GM12878 (cell line): ENCODE results near the gene CLIC6. TPM values are rescaled to one million over a fixed set of nuclear protein-coding genes. Genes with fewer than 3 reads are reported as not detected.
A peak's percentile ranks its signal among the peaks of the same experiment; 100 is the strongest.

ENCODE experiments used
- BMI1 ChIP-seq: fragments of 450-650 bp; IDR thresholded peaks from 2 replicates; pipeline ENCODE4 v1.6.1; 2016; ENCODE audit warnings: mild to moderate bottlenecking, moderate library complexity, borderline replicate concordance
- CBX5 ChIP-seq: sonication (generic); IDR thresholded peaks from 2 replicates; pipeline ENCODE4 v1.6.1; 2016; ENCODE audit warnings: low read depth, moderate library complexity, mild to moderate bottlenecking, inconsistent platforms
- E4F1 ChIP-seq: fragments of 450-650 bp; IDR thresholded peaks from 2 replicates; pipeline ENCODE4 v1.6.1; 2018; ENCODE audit warnings: borderline replicate concordance, mild to moderate bottlenecking; ENCODE audit not compliant: partially characterized antibody
- GATAD2B ChIP-seq: fragments of 450-650 bp; conservative IDR thresholded peaks from 2 replicates; pipeline ENCODE4 v1.6.1; 2017; ENCODE audit warnings: low read depth, mild to moderate bottlenecking, moderate library complexity
- IKZF1 ChIP-seq: fragments of 450-650 bp; conservative IDR thresholded peaks from 2 replicates; pipeline ENCODE4 v1.6.1; 2017; ENCODE audit warnings: antibody characterized with exemption, mild to moderate bottlenecking
- IKZF2 ChIP-seq, 2 experiments: fragments of 450-650 bp; IDR thresholded peaks; 2 replicates each; pipeline ENCODE4 v1.6.1; 2017; ENCODE audit warnings: mild to moderate bottlenecking in 2 of 2, moderate library complexity in 2 of 2
- IRF4 ChIP-seq: IDR thresholded peaks from 2 replicates; pipeline ENCODE4 v1.6.1; 2011; ENCODE audit warnings: low read depth, low read length
- LARP7 ChIP-seq: fragments of 450-650 bp; IDR thresholded peaks from 2 replicates; pipeline ENCODE4 v1.6.1; 2017; ENCODE audit warnings: mild to moderate bottlenecking
- MTA2 ChIP-seq: fragments of 450-650 bp; IDR thresholded peaks from 2 replicates; pipeline ENCODE4 v1.6.1; 2016; ENCODE audit warnings: low read depth, mild to moderate bottlenecking, moderate library complexity
- MTA3 ChIP-seq: IDR thresholded peaks from 2 replicates; pipeline ENCODE4 v1.6.1; 2012; ENCODE audit warnings: low read length, inconsistent platforms, borderline replicate concordance
- MYC ChIP-seq: IDR thresholded peaks from 2 replicates; pipeline ENCODE4 v1.6.1; 2011; ENCODE audit warnings: mild to moderate bottlenecking, low read length, moderate library complexity, inconsistent platforms; ENCODE audit not compliant: insufficient read depth, insufficient replicate concordance, insufficient read length, severe bottlenecking
- SMAD1 ChIP-seq: fragments of 450-650 bp; IDR thresholded peaks from 2 replicates; pipeline ENCODE4 v1.6.1; 2018; ENCODE audit warnings: mild to moderate bottlenecking, low read depth; ENCODE audit not compliant: partially characterized antibody
- SUPT20H ChIP-seq: IDR thresholded peaks from 2 replicates; pipeline ENCODE4 v1.6.1; 2011; ENCODE audit warnings: low read depth, mild to moderate bottlenecking, low read length, moderate library complexity, borderline replicate concordance; ENCODE audit not compliant: control insufficient read depth
- TARDBP ChIP-seq: IDR thresholded peaks from 2 replicates; pipeline ENCODE4 v1.6.1; 2016; ENCODE audit warnings: borderline replicate concordance
- polyA plus RNA-seq, 11 experiments: library from polyadenylated mRNA; depleted of rRNA in 4 of 11; unstranded in 6 of 11; stranded (reverse) in 5 of 11; fragments of >200 nt; fragmentation: Nextera tagmentation in 4 of 11; fragmentation: Illumina TruSeq in 1 of 11; extraction: Ambion mirVana in 4 of 11; extraction: Trizol in 1 of 11; gene quantifications; 1 replicate in 1 of 11; 2 replicates in 10 of 11; pipeline versions ENCODE4 v1.2.1 to v1.2.3, GENCODE V29; 2011 to 2016; ENCODE audit warnings: inconsistent platforms in 2 of 11, missing spikeins in 2 of 11, low read depth in 1 of 11
- total RNA-seq, 4 experiments: library from RNA; depleted of rRNA in 3 of 4; stranded (reverse); fragments of >200 nt in 3 of 4; fragmentation: Illumina TruSeq in 1 of 4; extraction: Trizol in 1 of 4; gene quantifications; 2 replicates each; pipeline versions ENCODE4 v1.2.1 to v1.2.3, GENCODE V29; 2013 to 2021
- TF ChIP-seq, protein P1 (sequence below): fragments of 450-650 bp; formaldehyde crosslinking; IDR thresholded peaks from 2 replicates; pipeline ENCODE4 v1.5.0; 2022; ENCODE audit warnings: mild to moderate bottlenecking, missing genetic modification characterization
- TF ChIP-seq, protein P2 (sequence below): fragments of 450-650 bp; formaldehyde crosslinking; IDR thresholded peaks from 2 replicates; pipeline ENCODE4 v1.4.0; 2022; ENCODE audit warnings: mild to moderate bottlenecking, moderate library complexity
- TF ChIP-seq, protein P3 (sequence below): fragments of 450-650 bp; IDR thresholded peaks from 2 replicates; pipeline ENCODE4 v1.6.1; 2018; ENCODE audit warnings: mild to moderate bottlenecking, low read depth, moderate library complexity; ENCODE audit not compliant: partially characterized antibody

CLIC6 gene
- total and polyA plus RNA-seq, 10 of the 15 experiments (the other 5 are each of a cell fraction or from before 2014, with no cell fraction given), result 5.7 to 34.1 (median 11.2) TPM

DNA sequence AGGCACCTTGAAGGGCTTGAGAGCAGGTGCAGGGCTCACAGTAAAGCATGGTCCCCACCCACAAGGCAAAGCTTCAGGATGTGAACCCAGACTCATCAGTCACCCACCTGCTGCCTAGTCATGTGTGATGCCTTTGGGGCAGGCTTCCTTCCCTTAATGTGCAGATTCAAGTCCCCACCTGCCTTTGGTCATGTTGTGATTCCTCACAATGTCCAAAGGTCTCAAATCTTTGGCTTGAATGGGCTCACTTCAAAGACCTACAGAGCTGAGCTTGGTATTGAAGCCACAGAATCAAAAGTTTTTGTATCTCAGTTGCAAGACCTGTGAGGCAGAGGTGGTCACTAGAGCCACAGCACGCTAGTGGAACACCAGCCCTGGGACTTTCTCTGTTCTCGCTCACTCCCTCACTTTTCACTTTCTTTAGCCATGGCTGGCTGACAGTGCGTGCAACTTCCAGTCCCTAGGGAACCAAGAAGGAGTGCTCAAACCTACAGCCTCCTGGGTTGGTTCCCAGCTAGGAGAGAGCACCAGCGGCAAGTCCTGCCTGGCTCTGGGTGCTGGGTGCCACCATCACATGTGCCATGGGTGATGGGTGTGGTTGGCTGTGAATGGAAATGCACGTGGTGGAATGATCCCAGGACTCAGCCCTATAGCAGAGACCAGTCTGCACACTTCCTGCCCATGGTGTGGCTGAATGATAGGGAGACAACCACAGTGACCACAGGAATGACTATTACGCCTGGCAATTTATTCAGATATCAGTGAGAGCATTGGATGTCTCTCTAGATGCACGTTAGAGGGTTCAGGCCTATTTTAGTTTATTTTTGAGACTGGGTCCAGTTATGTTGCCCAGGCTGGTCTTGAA is 26.4 kb upstream of the CLIC6 start (continued):
- TF ChIP-seq IKZF2 (IDR thresholded peaks at IDR 0.05) (peak; percentile 83 to 87; a peak in 3 of 4 replicates), MTA3 (no peak), MYC (no peak), CBX5 (no peak), E4F1 (no peak), GATAD2B (peak; percentile 81; the same call in 1 of the 2 replicates), IRF4 (0 out of 2 replicates have a peak, but pooled peaks have one; percentile 26), SMAD1 (no peak), SUPT20H (no peak), LARP7 (no peak), IKZF1 (peak; percentile 85), TARDBP (no peak), BMI1 (no peak), MTA2 (peak; percentile 81)
- TF ChIP-seq, protein P1, sequence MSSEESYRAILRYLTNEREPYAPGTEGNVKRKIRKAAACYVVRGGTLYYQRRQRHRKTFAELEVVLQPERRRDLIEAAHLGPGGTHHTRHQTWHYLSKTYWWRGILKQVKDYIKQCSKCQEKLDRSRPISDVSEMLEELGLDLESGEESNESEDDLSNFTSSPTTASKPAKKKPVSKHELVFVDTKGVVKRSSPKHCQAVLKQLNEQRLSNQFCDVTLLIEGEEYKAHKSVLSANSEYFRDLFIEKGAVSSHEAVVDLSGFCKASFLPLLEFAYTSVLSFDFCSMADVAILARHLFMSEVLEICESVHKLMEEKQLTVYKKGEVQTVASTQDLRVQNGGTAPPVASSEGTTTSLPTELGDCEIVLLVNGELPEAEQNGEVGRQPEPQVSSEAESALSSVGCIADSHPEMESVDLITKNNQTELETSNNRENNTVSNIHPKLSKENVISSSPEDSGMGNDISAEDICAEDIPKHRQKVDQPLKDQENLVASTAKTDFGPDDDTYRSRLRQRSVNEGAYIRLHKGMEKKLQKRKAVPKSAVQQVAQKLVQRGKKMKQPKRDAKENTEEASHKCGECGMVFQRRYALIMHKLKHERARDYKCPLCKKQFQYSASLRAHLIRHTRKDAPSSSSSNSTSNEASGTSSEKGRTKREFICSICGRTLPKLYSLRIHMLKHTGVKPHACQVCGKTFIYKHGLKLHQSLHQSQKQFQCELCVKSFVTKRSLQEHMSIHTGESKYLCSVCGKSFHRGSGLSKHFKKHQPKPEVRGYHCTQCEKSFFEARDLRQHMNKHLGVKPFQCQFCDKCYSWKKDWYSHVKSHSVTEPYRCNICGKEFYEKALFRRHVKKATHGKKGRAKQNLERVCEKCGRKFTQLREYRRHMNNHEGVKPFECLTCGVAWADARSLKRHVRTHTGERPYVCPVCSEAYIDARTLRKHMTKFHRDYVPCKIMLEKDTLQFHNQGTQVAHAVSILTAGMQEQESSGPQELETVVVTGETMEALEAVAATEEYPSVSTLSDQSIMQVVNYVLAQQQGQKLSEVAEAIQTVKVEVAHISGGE (CRISPR knock-in tag), result no peak
- TF ChIP-seq, protein P2, sequence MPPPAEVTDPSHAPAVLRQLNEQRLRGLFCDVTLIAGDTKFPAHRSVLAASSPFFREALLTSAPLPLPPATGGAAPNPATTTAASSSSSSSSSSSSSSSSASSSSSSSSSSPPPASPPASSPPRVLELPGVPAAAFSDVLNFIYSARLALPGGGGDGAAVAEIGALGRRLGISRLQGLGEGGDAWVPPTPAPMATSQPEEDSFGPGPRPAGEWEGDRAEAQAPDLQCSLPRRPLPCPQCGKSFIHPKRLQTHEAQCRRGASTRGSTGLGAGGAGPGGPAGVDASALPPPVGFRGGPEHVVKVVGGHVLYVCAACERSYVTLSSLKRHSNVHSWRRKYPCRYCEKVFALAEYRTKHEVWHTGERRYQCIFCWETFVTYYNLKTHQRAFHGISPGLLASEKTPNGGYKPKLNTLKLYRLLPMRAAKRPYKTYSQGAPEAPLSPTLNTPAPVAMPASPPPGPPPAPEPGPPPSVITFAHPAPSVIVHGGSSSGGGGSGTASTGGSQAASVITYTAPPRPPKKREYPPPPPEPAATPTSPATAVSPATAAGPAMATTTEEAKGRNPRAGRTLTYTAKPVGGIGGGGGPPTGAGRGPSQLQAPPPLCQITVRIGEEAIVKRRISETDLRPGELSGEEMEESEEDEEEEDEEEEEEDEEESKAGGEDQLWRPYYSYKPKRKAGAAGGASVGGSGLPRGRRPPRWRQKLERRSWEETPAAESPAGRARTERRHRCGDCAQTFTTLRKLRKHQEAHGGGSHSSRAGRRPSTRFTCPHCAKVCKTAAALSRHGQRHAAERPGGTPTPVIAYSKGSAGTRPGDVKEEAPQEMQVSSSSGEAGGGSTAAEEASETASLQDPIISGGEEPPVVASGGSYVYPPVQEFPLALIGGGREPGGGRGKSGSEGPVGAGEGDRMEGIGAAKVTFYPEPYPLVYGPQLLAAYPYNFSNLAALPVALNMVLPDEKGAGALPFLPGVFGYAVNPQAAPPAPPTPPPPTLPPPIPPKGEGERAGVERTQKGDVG (CRISPR knock-in tag), result no peak
- TF ChIP-seq, protein P3, sequence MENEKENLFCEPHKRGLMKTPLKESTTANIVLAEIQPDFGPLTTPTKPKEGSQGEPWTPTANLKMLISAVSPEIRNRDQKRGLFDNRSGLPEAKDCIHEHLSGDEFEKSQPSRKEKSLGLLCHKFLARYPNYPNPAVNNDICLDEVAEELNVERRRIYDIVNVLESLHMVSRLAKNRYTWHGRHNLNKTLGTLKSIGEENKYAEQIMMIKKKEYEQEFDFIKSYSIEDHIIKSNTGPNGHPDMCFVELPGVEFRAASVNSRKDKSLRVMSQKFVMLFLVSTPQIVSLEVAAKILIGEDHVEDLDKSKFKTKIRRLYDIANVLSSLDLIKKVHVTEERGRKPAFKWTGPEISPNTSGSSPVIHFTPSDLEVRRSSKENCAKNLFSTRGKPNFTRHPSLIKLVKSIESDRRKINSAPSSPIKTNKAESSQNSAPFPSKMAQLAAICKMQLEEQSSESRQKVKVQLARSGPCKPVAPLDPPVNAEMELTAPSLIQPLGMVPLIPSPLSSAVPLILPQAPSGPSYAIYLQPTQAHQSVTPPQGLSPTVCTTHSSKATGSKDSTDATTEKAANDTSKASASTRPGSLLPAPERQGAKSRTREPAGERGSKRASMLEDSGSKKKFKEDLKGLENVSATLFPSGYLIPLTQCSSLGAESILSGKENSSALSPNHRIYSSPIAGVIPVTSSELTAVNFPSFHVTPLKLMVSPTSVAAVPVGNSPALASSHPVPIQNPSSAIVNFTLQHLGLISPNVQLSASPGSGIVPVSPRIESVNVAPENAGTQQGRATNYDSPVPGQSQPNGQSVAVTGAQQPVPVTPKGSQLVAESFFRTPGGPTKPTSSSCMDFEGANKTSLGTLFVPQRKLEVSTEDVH, result no peak
